Measurements from ENCODE around the gene XXYLT1. TPM values are rescaled to one million over a fixed set of nuclear protein-coding genes. Genes with fewer than 3 reads are reported as not detected.

The XXYLT1 gene
- total and polyA plus RNA-seq, 2 of the 4 experiments (the other 2 are of a cell fraction), result 14.7 to 18.1 TPM

GRCh38 chr3:195286115-195286872 is 15.3 kb upstream of the XXYLT1 start (continued):
- TF ChIP-seq MAFK (IDR thresholded peaks at IDR 0.05; ENCODE audit: low read depth, low read length), result no peak
- peak; percentile 75 for TF ChIP-seq CEBPB (IDR thresholded peaks at IDR 0.05; ENCODE audit: low read depth, low read length)
- no peak for TF ChIP-seq POLR2A (IDR thresholded peaks at IDR 0.05; ENCODE audit: low read depth, low read length)
- TF ChIP-seq CHD1 (IDR thresholded peaks at IDR 0.05; ENCODE audit: low read depth, low read length), result no peak

GRCh38 chr3:195285372-195285771 is 14.4 kb upstream of the XXYLT1 start:
- Histone ChIP-seq H3K56ac (ENCODE audit: extremely low read depth, insufficient read depth, low read length) (no peak overlapping the region), H3K36me3 (ENCODE audit: control insufficient read depth, insufficient read depth, low read length) (peaks cover 17% of the 10 kb centered on the region), H3K14ac (replicated peaks; ENCODE audit: low read depth, low read length) (no peak overlapping the region), H4K91ac (ENCODE audit: insufficient read depth, low read depth, low read length) (no peak overlapping the region), H3K27ac (ENCODE audit: insufficient read depth, low read length) (no peak overlapping the region), H3K4me3 (ENCODE audit: insufficient read depth, low read depth, low read length) (no peak overlapping the region), H3K4me1 (ENCODE audit: control insufficient read depth, insufficient read depth, low read length) (peaks cover 8% of the 10 kb centered on the region), H4K8ac (ENCODE audit: low read depth in 2 of 2, low read length in 2 of 2) (no peak overlapping the region), H2BK120ac (ENCODE audit: low read depth, low read length) (no peak overlapping the region), H3K4ac (ENCODE audit: low read depth, low read length) (no peak overlapping the region), H3K9me1 (ENCODE audit: insufficient read depth, low read length) (peaks cover 7% of the 10 kb centered on the region), H3K27me3 (ENCODE audit: control insufficient read depth, insufficient read depth, low read length) (no peaks in the 10 kb centered on the region), H3K18ac (ENCODE audit: low read depth, low read length) (no peak overlapping the region), H2BK5ac (ENCODE audit: low read depth, low read length, poor library complexity, severe bottlenecking) (no peak overlapping the region), H2BK20ac (ENCODE audit: low read depth, low read length) (no peak overlapping the region), H4K5ac (ENCODE audit: low read depth, low read length) (no peak overlapping the region), H2AK5ac (ENCODE audit: low read depth, low read length) (no peak overlapping the region), H2BK15ac (ENCODE audit: low read depth, low read length) (no peak overlapping the region), H3K79me1 (ENCODE audit: low read depth in 1 of 2, low read length in 2 of 2) (peaks cover 0 to 4% of the 10 kb centered on the region in 2 experiments; a peak in 1 of 4 replicates), H3K9me3 (ENCODE audit: control insufficient read depth, insufficient read depth, low read length) (no peaks in the 10 kb centered on the region), H3K23ac (ENCODE audit: low read depth, low read length) (no peak overlapping the region), H3K4me2 (ENCODE audit: low read depth, low read length) (no peak overlapping the region), H2AFZ (replicated peaks; ENCODE audit: low read length, poor library complexity) (no peak overlapping the region), H2AK9ac (replicated peaks; ENCODE audit: low read depth, low read length, poor library complexity) (no peak overlapping the region), H4K20me1 (ENCODE audit: insufficient read depth, low read length) (no peaks in the 10 kb centered on the region; the same call in none of the 2 replicates), H3K9ac (ENCODE audit: low read depth, low read length) (no peak overlapping the region)
- no CpG with 5 or more reads among the region's 3 CpGs for WGBS, 2 experiments (ENCODE audit: extremely low coverage in 2 of 2, insufficient read length in 1 of 2)
- DNase-seq, result no peak
- intact Hi-C loops (cut with micrococcal nuclease) (no loop called here), in situ Hi-C loops (cut with MboI; ENCODE audit: low sequenced_read_pairs) (no loop called here), dilution Hi-C loops (cut with HindIII; ENCODE audit: low sequenced_read_pairs, unreplicated experiment) (no loop called here)
- CTCF ChIA-PET, result interaction anchor here (1.8 kb wide), 1 partner anchor 15 kb away, joined by 8 read pairs; the partner anchor contains the start of gene XXYLT1
- TF ChIP-seq FOS (IDR thresholded peaks at IDR 0.05; ENCODE audit: low read depth, low read length) (no peak), CHD1 (IDR thresholded peaks at IDR 0.05; ENCODE audit: low read depth, low read length) (no peak), RFX5 (IDR thresholded peaks at IDR 0.05; ENCODE audit: low read depth, low read length) (no peak), MAFK (IDR thresholded peaks at IDR 0.05; ENCODE audit: low read depth, low read length) (no peak), CEBPB (IDR thresholded peaks at IDR 0.05; ENCODE audit: low read depth, low read length) (no peak), NFE2L2 (IDR thresholded peaks at IDR 0.05; ENCODE audit: low read depth, low read length) (no peak), MXI1 (IDR thresholded peaks at IDR 0.05; ENCODE audit: borderline replicate concordance, low read depth, low read length) (no peak)
- no peak for ATAC-seq (ENCODE audit: low read depth)
- POLR2A ChIA-PET (ENCODE audit: unreplicated experiment), result no interaction called here
- no TSS peak for BruUV-seq (replicated peaks)

All from IMR-90 (cell line).